RPMI8226 (cell line): Measurements from ENCODE around the gene PDXDC1.
"Not testable (repeated sequence)": the region's sequence is repeated elsewhere in the genome, so short reads cannot be mapped to it uniquely, and the experiment has no call there.

Source experiments
- DNase-seq: peaks from one replicate; pipeline ENCODE4 v3.0.0-alpha.2; 2015

Gene PDXDC1

GRCh38 chr16:15041271-15042004 is 66.6 kb downstream of the PDXDC1 start:
- DNase-seq, result peak; percentile 74

DNA sequence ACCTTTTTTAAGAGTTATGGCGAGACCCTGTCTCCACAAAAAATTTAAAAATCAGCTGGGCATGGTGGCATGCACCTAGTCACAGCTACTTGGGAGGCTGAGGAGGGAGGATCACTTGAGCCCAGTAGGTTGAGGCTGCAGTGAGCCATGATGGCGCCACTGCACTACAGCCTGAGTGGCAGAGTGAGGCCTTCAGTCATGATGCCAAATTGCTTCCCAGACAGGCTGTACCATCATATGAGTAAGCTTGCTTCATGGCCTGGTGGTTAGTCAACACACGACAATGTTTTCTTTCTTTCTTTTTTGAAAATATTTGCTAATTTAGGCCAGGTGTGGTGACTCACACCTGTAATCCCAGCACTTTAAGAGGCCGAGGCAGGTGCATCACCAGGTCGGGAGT is 68.5 kb downstream of the PDXDC1 start:
- no peak for DNase-seq

DNA sequence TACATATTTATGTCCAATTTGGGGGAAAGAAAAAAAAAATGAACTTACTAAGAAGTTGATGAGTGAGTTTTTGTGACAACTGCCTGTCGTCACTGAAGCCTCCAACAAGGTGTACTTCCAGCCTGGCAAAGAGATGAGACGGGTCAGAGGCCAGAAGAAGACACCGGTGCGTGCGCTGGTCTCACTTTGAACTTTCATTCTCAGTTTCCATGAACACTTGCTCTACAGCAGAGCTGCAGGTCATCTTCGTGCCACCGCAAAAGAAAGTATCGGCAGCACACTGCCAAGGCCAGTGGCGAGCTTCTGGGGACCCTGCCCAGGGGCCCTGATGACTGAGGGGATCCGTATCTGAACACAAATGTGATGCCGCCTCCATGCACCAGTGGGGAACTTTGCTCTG is 69.5 kb downstream of the PDXDC1 start:
- no peak for DNase-seq

DNA sequence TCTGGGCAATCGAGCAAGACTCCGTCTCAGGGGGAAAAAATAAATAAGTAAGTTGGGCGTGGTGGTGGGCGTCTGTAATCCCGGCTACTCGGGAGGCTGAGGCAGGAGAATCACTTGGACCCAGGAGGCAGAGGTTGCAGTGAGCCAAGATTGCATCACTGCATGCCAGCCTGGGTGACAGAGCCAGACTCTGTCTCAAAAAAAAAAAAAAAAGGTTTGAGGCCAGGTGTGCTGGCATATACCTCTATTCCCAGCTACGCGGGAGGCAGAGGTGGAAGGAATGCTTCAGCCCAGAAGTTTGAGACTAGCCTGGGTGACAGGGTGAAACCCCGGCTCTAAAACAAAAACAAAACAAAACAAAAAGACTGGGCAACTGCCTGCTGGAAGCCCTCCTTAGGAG is 70.4 kb downstream of the PDXDC1 start:
- not testable (repeated sequence) for DNase-seq

- DNase-seq, result no peak
Observed at GRCh38 chr16:15046692-15047376, 72.0 kb downstream of the PDXDC1 start.

- no peak for DNase-seq
Observed at GRCh38 chr16:15049581-15050180, 74.9 kb downstream of the PDXDC1 start.

DNA sequence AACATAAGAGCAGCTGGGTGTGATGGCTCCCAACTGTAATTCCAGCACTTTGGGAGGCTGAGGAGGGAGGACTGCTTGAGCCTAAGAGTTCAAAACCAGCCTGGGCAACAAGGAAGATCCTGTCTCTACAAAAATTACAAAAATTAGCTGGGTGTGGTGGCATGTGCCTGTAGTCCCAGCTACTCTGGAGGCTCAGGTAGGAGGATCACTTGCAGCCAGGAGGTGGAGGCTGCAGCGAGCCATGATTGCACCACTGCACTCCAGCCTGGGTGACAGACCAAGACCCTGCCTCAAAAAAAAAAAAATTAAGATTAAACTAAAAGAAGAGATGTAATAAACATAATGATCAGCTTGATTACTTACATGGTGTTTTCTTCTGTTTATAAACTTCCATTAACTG is 75.6 kb downstream of the PDXDC1 start:
- not testable (repeated sequence) for DNase-seq

GRCh38 chr16:15051387-15051951 is 76.6 kb downstream of the PDXDC1 start:
- DNase-seq, result no peak

DNA sequence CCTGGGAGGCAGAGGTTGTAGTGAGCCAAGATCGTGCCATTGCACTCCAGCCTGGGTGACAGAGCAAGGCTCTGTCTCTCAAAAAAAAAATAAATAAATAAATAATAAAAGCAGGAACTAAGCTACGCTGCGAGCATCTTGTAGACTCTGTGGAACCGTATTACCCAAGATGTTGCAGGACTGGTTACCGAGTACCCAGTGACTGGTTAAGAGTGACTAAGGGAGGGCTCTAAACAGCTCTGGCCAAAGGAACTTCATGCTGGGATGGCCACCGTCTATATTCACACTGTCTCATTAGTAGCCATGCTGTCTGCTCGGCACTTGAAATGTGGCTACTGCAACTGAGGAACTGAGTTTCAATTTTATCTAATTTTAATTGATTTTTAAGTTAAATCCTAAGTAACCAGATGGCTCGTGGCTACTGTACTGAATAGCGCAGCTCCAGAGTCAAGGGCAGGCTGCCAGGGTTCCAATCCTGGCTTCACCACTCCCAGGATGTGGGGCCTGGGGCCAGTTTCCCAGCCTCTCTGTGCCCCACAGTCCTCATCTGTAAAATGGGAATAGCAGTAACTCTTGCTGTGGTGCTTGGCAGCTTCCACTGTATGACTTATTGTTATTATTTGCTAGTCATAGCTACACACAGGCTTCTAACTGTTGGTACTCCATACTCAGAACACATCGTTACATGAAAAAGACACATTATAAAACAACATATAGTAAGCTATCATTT is 78.1 kb downstream of the PDXDC1 start:
- no peak for DNase-seq

DNA sequence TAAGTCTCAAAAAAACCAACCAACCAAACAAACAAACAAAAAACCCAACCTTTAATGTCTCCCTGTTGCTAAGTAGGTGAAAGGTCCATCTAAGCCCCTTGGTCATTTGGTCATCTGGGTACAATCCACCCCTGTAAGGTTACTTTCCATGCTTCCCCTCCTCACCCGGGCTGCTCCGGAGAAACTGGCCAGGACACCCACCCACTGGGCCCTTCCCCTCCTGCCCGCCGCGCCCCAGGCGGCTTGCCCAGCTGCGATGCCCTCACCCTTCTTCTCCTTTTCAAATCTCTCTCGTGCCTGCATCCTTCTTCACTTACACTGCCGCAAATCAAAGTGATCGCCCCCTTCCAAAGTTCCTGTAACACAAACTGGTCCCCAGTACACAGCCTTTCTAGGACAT is 79.1 kb downstream of the PDXDC1 start:
- no peak for DNase-seq

DNA sequence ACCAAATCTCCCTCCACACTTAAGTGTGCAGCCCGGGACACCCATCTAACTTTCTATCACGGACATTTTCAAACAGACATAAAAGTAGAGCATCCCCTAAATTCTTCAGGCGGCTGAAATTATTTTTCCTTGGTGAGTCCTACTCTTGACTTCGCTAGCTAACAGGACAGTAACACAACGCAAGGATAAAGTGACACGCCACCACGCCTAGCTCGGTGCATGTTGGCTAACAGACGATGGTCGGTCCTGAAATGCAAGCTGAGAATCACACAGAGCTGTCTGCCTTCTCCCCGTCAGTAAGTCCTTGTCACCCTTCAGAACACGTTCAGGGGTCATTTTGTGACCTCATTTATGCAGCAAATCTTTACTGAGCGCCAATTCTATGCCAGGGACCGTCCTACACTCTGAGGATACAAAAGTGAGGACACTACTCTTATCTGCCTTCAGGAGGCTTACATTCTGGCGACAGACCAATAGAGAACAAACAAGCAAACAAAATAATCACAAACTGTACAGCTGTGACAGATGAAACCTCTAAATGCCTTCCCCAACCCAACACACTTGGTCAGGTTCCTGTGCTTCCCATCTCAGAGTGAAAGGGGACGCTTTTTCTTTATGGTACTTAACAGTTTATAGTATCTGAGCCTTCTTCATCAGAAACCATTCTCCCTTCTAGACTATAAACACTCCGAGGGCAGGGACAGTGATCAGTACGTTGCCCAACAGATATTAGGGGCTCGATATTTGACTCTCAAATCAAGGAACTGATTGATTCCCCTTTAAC is 79.7 kb downstream of the PDXDC1 start:
- DNase-seq, result no peak

GRCh38 chr16:15055141-15056053 is 80.6 kb downstream of the PDXDC1 start:
- peak; percentile 74 for DNase-seq

- DNase-seq, result no peak
Observed at GRCh38 chr16:15057681-15058417, 83.0 kb downstream of the PDXDC1 start.

DNA sequence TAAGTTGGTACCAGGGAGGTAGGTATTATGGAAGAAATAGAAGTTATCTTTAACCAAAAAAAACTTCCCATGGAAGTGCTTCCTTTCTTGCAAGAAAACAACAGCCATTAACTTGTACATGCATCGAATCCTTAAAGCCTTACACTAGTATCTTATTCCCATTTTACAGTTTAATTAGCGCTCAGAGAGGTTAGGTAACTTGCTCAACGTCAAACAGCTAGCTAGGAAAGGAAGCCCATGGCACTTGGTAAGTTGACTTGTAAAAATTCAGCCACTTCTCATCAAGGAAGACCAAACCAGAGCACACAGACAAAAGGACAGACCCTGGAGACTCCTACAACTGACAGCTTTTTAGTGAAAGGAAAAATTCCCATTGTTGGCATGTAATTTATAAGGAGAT is 84.5 kb downstream of the PDXDC1 start:
- DNase-seq, result no peak

DNA sequence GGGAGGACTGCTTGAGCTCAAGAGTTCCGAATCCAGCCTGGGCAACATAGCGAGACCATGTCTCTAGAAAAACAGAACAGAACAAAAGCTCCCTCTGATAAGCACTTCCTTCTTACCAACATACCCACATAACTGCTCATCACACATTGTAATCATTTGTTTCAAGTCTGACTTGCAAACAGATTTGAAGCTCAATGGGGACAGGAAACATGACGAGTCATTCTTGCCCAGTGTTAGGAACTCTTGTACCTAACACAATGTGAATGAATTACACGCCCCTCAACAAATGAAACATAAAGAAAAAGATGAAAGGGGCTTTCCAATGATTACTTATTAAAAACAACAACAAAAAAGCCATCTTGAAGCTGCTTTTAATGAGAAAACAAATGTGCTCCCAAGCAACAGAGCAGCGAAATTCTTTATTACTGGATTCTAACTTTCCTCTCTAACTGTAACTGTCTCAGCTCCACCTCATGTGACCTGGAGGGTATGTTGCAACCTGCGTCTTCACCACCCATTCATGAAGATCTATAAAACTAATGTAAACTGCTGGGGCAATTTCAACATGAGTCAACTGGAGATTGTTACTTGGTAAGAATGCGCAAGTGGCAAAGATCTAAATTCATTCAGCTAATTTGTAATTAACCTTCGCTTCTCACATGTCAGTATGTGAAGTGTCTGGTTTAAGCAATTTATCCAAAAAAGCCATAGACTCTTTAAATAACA is 87.4 kb downstream of the PDXDC1 start:
- DNase-seq, result not testable (repeated sequence)

DNA sequence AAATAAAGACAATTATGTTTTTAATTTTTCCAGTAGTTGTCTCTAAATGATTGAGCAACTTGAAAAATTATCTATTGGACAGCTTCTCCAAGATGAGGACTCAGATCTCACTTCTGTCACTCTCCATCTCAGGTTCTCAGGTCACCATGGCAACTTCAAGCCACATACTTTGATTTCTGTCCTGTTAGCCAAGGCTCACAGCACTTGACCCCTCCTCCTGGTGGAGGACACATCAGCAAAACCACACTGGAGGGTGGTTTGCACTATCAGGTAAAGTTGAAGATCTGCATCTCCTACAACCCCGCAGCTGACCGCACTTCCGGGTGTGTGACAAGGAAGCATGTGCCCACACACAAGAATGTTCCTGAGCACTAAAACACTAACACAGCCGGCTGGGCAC is 91.1 kb downstream of the PDXDC1 start:
- not testable (repeated sequence) for DNase-seq

DNA sequence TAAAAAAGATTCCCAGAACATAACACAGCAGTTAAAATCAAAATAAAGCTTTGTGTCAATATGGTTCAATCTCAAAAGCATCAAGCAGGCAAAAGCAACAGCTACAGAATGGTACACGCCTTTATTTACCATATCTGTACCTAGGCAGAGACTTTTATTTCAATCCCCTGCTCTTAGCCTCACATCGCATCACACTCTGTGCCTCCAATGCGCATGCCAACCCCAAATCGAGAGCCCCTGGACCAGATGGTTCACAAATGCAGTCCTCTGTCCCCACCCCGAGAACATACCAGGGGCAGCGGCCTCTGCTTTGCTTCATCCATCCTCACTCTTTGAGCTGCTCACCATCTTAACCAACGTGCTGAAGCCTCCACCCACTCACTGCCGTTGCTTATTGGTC is 91.9 kb downstream of the PDXDC1 start:
- not testable (repeated sequence) for DNase-seq

DNA sequence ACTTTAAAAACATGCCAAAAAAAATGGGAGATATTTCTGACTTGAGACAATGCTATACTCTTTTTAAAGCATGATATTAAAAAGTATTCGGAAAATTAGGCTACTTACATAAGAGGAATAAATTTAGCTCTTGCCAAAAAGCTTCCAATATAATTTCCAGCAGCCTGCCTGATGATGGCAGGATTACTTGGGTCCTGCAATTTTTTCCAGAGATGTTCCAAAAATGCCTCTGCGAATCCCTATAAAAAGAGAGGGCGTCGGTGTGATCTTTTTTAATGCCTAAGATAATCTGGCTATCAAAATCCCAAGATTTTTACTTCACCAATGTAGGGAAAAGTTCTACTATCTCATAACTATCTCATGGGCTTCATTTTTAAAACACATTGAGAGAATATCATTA is 96.2 kb downstream of the PDXDC1 start:
- not testable (repeated sequence) for DNase-seq

GRCh38 chr16:15071916-15072769 is 97.3 kb downstream of the PDXDC1 start:
- not testable (repeated sequence) for DNase-seq
